Globus pallidus (tissue), 1 donor: ENCODE data around the gene SH3BGRL2.
"Not testable (repeated sequence)": the region's sequence is repeated elsewhere in the genome, so short reads cannot be mapped to it uniquely, and the experiment has no call there.

Experiments used
- DNase-seq: peaks from one replicate; pipeline ENCODE4 v3.0.0-alpha.2; 2015; ENCODE audit warnings: low spot score

The SH3BGRL2 gene

GRCh38 chr6:79649016-79649415 lies 17.9 kb downstream of the SH3BGRL2 start:
- DNase-seq = no peak

GRCh38 chr6:79650950-79651349 lies 19.8 kb downstream of the SH3BGRL2 start:
- no peak for DNase-seq

DNA sequence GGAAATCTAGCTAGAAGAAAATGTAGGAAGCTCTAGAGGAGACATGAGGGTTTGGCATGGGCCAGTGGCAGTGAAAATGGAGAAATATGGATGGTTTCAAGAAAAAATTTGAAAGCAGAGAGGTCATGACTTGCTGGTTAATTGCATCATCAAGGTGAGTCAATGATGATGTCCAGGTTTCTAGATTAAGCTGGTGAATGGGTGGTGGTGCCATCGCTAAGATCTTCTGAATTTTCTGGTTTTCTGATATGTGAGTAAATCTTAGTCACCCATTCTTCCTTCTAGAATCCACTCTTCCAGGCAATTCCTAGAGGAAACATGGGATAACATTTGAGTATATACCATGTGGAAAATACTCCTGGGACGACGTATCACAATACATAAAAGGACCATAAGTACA lies 25.0 kb downstream of the SH3BGRL2 start:
- no peak for DNase-seq

- no peak for DNase-seq
Measured at GRCh38 chr6:79657238-79657637, 26.1 kb downstream of the SH3BGRL2 start.

- DNase-seq = not testable (repeated sequence)
Measured at GRCh38 chr6:79663655-79664054, 32.5 kb downstream of the SH3BGRL2 start.

DNA sequence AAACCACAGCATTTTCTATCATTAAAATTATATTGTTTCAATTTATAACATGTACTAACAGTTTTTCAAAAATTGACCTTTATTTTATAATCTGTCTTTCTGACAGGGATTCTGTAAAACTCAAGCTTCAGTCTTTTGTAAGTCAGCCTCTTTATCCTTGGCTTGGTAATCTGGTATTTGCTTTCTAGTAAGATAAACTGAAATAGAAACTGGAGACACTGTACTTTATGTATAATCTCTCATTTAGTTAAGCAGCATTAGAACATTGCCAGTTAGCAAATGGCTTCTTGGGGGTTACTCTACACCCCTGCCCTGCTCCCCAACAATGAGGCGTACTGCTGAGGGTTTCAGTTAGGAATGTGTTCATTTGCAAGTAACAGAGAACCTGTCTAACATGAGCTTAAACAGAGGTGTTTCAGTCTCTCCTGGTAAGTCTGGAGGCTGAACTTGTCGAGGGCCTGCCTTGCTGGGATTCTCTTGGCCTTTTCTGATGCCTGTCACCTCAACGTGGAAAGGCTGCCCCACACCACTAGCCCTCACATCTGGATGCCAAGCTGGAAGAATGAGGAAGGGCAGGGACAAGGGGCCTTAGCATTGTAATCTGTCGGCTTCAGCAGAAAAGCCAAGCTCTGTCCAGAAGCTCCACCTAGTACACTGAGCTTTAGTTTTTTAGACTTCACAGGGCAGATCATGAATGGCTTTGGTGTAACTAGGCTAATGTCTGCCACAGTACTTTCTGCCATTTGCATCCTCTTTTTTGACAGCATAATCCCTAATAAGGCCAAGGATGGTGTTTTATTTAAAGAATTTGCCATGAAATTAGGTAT lies 34.8 kb downstream of the SH3BGRL2 start:
- DNase-seq = no peak

GRCh38 chr6:79666634-79667033 lies 35.5 kb downstream of the SH3BGRL2 start:
- DNase-seq = no peak

DNA sequence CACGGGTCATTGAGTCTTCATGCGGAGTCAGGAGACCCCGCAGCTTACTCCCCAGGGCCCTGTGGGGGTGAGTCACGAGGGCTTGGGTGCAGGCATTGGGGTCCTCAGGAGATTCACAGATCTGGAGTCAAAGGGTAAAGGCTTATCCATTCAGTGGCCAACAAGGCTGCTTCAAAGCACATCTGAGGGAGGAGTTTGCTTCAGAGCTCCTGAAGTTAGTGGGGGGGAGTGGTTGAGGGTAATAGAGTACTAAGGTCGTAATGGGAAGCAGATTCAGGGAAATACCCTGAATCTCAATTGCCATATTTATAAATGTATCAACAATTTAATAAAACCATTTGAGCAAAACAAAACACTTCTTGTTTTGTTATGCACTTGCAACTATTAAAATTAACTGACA lies 37.3 kb downstream of the SH3BGRL2 start:
- DNase-seq = no peak

DNA sequence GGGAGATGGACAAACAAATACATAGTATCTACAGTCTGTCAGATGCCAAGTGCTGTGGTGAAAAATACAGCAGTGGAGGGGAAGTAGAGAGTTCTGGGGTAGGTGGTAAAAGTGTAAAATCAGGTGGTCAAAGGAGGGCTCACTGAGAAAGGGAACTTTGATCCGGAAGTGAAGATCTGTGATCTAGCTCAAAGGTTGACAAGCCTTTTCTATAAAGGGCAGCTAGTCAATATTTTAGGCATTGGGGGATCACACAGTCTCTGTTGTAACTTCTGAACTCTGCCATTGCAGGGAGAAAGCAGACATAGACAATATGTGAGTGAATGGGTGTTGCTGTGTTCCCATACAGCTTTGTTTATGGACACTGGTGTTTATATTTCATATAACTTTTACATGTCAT lies 38.6 kb downstream of the SH3BGRL2 start:
- no peak for DNase-seq

DNA sequence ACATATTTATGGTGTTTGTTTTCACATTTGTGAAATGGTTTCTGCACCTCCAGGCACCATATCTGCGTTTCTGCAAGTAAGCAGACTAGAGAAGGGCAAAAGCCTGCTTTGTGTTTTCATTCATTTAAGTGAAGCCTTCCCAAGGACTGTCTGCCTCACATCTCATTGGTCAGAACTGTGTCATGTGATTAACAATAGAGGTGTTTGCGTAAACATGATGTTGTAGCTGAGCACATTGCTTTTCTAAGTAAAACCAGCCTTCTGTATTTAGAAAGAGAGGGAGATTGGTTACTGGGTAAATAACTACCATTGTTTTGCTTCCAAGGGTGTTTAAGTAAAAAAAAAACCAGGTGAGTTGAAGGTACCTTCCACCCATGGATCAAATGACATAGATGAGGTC lies 39.7 kb downstream of the SH3BGRL2 start:
- no peak for DNase-seq

- DNase-seq = no peak
Measured at GRCh38 chr6:79671600-79672266, 40.6 kb downstream of the SH3BGRL2 start.

- DNase-seq = no peak
Measured at GRCh38 chr6:79672631-79673111, 41.5 kb downstream of the SH3BGRL2 start.

- DNase-seq = no peak
Measured at GRCh38 chr6:79673947-79674346, 42.8 kb downstream of the SH3BGRL2 start.

DNA sequence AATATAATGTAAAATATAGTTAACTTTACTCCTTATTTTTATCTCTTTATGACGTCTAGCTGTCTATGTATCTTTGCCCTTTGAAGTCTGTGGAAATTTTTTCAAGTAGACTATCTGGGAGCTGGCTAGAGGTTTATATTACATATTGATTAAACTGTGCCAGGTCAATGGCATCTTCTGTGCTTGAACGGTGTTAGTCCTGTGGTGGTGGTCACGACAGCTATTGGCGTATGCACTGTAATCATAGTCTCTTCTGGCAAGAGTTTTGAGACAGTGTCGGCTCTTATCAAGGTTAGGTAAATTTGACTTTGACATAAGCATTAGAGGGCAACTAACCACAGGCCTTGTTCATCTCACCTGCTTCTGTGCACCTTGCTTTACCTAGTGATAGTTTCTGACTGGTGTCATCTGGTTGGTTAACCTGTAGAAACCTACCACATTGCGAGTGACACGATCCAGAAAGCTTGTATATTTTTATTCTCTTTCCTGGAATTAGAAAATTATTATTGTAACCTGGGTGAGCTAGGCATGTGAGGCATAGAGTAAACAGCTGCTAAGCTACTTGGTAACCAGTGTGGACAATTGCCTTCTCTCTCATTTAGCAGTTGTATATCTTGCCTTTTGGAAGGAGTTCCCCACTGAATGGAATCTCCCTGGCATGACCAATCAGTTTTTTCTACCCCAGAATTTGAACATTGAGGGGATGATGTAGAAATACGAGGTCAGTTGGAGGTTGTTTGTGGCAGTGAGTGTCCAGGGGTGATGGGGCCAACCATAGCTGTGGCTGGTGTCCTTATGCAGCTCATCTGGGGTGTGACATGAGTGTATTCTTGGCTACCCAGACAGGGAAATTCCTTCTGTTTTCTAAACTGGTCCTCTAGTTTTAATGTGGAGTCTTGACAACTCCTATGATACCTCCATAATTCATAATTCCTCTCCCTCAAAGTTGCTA lies 45.9 kb downstream of the SH3BGRL2 start:
- no peak for DNase-seq

- not testable (repeated sequence) for DNase-seq
Measured at GRCh38 chr6:79682682-79683081, 51.6 kb downstream of the SH3BGRL2 start.

DNA sequence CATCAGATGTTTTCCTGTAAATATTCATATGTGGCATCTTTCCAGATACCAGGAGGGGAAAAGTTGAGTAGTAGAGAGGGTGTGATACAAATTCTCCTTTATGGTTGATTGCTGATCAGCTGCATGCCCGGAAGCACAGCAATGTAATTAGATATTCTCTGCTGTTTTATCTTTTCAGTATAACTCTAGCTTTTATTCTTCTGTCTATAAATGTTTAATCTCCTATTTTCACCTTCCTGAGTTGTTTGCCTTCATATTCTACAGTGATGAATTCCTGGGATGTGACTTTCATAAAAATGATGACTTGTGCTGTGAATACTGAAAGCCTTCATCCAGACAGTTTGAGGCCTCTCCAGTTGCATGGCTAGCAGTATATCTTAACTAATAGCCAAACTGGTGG lies 53.7 kb downstream of the SH3BGRL2 start:
- no peak for DNase-seq

DNA sequence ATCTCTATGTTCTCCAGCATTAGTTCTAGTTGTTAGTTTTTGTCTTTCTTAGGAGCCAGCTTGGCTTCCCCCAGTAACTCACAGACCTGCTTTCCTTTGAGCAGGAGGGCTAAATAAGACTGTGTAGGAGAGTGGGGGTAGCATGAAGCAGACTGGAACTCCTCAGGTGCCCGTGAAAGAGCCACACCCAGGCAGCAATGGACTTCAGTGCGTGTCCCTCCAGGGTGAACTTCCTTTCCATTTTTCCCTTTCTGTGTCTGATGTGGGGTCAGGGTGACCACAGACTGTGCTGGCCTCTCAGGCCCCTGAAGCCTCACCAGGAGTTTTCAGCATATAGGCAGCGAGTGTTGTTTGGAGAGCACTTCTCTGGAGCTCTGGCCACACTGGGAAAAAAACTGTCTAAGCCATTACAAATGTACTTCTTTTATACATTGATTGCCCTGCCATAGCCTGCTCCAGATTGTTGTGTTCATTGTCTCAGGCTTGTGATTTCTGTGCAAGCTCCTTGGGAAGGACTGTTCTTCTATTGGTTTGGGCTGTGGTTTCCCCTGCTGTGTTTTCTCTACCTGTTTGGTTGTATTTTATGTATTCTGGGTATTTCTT lies 55.7 kb downstream of the SH3BGRL2 start:
- no peak for DNase-seq

DNA sequence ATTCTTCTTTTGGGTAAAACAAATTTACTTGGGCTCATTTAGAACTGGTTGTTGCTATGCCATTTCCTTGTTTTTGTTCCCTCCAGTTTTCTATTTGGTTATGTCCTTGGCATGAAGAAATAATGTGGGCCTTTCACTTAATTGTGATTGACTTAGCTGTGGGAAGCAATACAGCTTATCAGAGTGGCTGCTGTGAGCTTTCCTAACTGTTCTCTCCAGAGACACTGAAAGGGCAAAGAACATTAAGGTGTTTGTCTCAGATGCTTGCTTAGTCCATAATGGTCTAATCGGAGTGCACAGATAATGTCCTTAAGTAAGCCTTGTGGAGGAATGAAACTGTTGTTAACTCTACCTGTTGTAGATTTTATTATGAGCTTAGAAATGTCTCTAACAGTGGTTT lies 56.6 kb downstream of the SH3BGRL2 start:
- DNase-seq = no peak

GRCh38 chr6:79694156-79694555 lies 63.0 kb downstream of the SH3BGRL2 start:
- DNase-seq = no peak

GRCh38 chr6:79694623-79695343 lies 63.7 kb downstream of the SH3BGRL2 start:
- no peak for DNase-seq

- DNase-seq = no peak
Measured at GRCh38 chr6:79697430-79697829, 66.3 kb downstream of the SH3BGRL2 start.
